ENCODE results near the gene STX2. TPM values are rescaled to one million over a fixed set of nuclear protein-coding genes. Genes with fewer than 3 reads are reported as not detected.
A peak's percentile ranks its signal among the peaks of the same experiment; 100 is the strongest.

The STX2 gene
- total and polyA plus RNA-seq, 2 donors (not counting 3 experiments of a cell fraction or from before 2014, with no cell fraction given) = 26.2 to 32.6 TPM

DNA sequence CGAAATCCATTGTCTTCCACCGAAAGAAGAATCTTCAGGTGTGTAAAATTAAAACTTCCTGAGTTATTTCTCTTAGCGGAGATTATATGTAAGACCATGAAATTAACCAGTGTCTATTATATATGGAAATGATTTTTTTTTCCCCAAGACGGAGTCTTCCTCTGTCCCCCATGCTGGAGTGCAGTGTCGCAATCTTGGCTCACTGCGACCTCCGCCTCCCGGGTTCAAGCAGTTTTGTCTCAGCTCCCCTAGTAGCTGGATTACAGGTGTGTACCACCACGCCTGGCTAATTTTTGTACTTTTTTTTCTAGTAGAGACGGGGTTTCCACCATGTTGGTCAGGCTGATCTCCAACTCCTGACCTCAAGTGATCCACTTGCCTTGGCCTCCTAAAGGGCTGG lies 35.6 kb upstream of the STX2 start:
- no TSS peak for BruUV-seq (replicated peaks)
- POLR2A ChIA-PET = no interaction called here
- Histone ChIP-seq H3K4me1 (ENCODE audit: control insufficient read depth, extremely low read depth, insufficient read depth, low read length) (peaks cover 23% of the 10 kb centered on the region), H3K36me3 (ENCODE audit: control insufficient read depth in 2 of 2, extremely low read depth in 1 of 2, insufficient read depth in 2 of 2, low read length in 2 of 2) (peaks cover 6 to 36% of the 10 kb centered on the region in 2 experiments), H3K27me3 (ENCODE audit: control insufficient read depth in 2 of 2, insufficient read depth in 2 of 2, low read length in 2 of 2) (no peaks in the 10 kb centered on the region), H3K9me1 (replicated peaks; ENCODE audit: control insufficient read depth, extremely low read depth, insufficient read depth, low read length) (no peaks in the 10 kb centered on the region), H3K9me3 (replicated peaks; ENCODE audit: control insufficient read depth, insufficient read depth, low read length) (no peaks in the 10 kb centered on the region), H3K4me3 (replicated peaks in 1 of 3; ENCODE audit: insufficient read depth in 1 of 3, low read depth in 1 of 3, low read length in 3 of 3) (peak overlapping the region in 1 of 3 experiments; percentile 99), H3K9ac (replicated peaks; ENCODE audit: extremely low read depth, insufficient read depth, low read length) (no peak overlapping the region), H3K4me2 (ENCODE audit: insufficient read depth, low read length) (peak overlapping the region; percentile 88), H3K27ac (ENCODE audit: insufficient read depth, low read depth, low read length) (no peak overlapping the region), H3K79me2 (ENCODE audit: control insufficient read depth, insufficient read depth, low read length) (peaks cover 36% of the 10 kb centered on the region), H4K20me1 (replicated peaks; ENCODE audit: control insufficient read depth, extremely low read depth, insufficient read depth, low read length) (peaks cover 9% of the 10 kb centered on the region), H2AFZ (ENCODE audit: low read depth, low read length) (no peak overlapping the region)
- dilution Hi-C loops (cut with MboI; ENCODE audit: extremely low pct_ligation_motif_present, low sequenced_read_pairs) = no loop called here
- CTCF ChIA-PET = no interaction called here
- FAIRE-seq (no peak), DNase-seq (ENCODE audit: low read depth, low spot score) (no peak)
- TF ChIP-seq POLR2AphosphoS5 (IDR thresholded peaks at IDR 0.05; ENCODE audit: insufficient read depth, low read depth, low read length) = no peak
- intact Hi-C loops (cut with micrococcal nuclease) = loop anchor here (5.0 to 10.0 kb wide), 5 partner anchors 57 to 1073 kb away; partner anchors contain the start of genes EP400 and SFSWAP

DNA sequence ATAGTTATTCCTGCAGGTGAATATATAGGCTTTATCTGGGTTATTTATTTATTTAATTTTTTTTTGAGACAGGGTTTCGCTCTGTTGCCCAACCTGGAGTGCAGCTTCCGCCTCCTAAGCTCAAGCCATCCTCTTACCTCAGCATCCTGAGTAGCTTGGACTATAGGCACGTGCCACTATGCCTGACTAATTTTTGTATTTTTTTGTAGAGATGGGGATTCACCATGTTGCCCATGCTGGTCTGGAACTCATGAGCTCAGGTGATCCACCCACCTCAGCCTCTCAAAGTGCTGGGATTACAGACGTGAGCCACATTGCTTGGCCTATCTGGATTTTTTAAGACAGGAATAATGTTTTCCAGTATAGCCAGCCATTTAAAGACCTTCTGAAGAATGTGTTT lies 34.8 kb upstream of the STX2 start:
- POLR2A ChIA-PET = no interaction called here
- Histone ChIP-seq H3K4me3 (replicated peaks in 1 of 3; ENCODE audit: insufficient read depth in 1 of 3, low read depth in 1 of 3, low read length in 3 of 3) (peak overlapping the region in 1 of 3 experiments; percentile 99), H3K9me1 (replicated peaks; ENCODE audit: control insufficient read depth, extremely low read depth, insufficient read depth, low read length) (no peaks in the 10 kb centered on the region), H3K79me2 (ENCODE audit: control insufficient read depth, insufficient read depth, low read length) (peaks cover 36% of the 10 kb centered on the region), H3K36me3 (ENCODE audit: control insufficient read depth in 2 of 2, extremely low read depth in 1 of 2, insufficient read depth in 2 of 2, low read length in 2 of 2) (peaks cover 6 to 36% of the 10 kb centered on the region in 2 experiments), H3K9me3 (replicated peaks; ENCODE audit: control insufficient read depth, insufficient read depth, low read length) (no peaks in the 10 kb centered on the region), H2AFZ (ENCODE audit: low read depth, low read length) (no peak overlapping the region), H3K4me1 (ENCODE audit: control insufficient read depth, extremely low read depth, insufficient read depth, low read length) (peaks cover 23% of the 10 kb centered on the region), H3K9ac (replicated peaks; ENCODE audit: extremely low read depth, insufficient read depth, low read length) (peak overlapping the region; percentile 96), H4K20me1 (replicated peaks; ENCODE audit: control insufficient read depth, extremely low read depth, insufficient read depth, low read length) (peaks cover 9% of the 10 kb centered on the region), H3K4me2 (ENCODE audit: insufficient read depth, low read length) (peak overlapping the region; percentile 88), H3K27me3 (ENCODE audit: control insufficient read depth in 2 of 2, insufficient read depth in 2 of 2, low read length in 2 of 2) (no peaks in the 10 kb centered on the region), H3K27ac (ENCODE audit: insufficient read depth, low read depth, low read length) (no peak overlapping the region)
- DNase-seq (ENCODE audit: low read depth, low spot score) (no peak), FAIRE-seq (peak; percentile 31)
- dilution Hi-C loops (cut with MboI; ENCODE audit: extremely low pct_ligation_motif_present, low sequenced_read_pairs) = no loop called here
- CTCF ChIA-PET = no interaction called here
- TF ChIP-seq JUN (IDR thresholded peaks at IDR 0.05; ENCODE audit: borderline replicate concordance, insufficient read depth, insufficient read length, low read depth) (no peak), MYC (IDR thresholded peaks at IDR 0.05; ENCODE audit: low read depth, low read length) (no peak), EZH2 (IDR thresholded peaks at IDR 0.05; ENCODE audit: borderline replicate concordance, low read depth, low read length, severe bottlenecking) (no peak), GATA2 (IDR thresholded peaks at IDR 0.05; ENCODE audit: insufficient read depth, insufficient read length, low read depth, low read length) (no peak), POLR2A (IDR thresholded peaks at IDR 0.05; ENCODE audit: low read depth, low read length) (no peak), FOS (IDR thresholded peaks at IDR 0.05; ENCODE audit: borderline replicate concordance, insufficient read depth, low read length) (no peak), POLR2AphosphoS5 (IDR thresholded peaks at IDR 0.05; ENCODE audit: insufficient read depth, low read depth, low read length) (no peak)
- TF ChIP-seq, protein P1, sequence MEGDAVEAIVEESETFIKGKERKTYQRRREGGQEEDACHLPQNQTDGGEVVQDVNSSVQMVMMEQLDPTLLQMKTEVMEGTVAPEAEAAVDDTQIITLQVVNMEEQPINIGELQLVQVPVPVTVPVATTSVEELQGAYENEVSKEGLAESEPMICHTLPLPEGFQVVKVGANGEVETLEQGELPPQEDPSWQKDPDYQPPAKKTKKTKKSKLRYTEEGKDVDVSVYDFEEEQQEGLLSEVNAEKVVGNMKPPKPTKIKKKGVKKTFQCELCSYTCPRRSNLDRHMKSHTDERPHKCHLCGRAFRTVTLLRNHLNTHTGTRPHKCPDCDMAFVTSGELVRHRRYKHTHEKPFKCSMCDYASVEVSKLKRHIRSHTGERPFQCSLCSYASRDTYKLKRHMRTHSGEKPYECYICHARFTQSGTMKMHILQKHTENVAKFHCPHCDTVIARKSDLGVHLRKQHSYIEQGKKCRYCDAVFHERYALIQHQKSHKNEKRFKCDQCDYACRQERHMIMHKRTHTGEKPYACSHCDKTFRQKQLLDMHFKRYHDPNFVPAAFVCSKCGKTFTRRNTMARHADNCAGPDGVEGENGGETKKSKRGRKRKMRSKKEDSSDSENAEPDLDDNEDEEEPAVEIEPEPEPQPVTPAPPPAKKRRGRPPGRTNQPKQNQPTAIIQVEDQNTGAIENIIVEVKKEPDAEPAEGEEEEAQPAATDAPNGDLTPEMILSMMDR (IDR thresholded peaks at IDR 0.05; ENCODE audit: extremely low read depth in 1 of 2, insufficient read depth in 1 of 2, low read depth in 1 of 2, low read length in 2 of 2) = no peak
- TF ChIP-seq, protein P2, sequence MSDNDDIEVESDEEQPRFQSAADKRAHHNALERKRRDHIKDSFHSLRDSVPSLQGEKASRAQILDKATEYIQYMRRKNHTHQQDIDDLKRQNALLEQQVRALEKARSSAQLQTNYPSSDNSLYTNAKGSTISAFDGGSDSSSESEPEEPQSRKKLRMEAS (IDR thresholded peaks at IDR 0.05; ENCODE audit: insufficient read depth, insufficient read length) = no peak
- BruUV-seq (replicated peaks) = no TSS peak
- intact Hi-C loops (cut with micrococcal nuclease) = loop anchor here (5.0 to 10.0 kb wide), 5 partner anchors 57 to 1073 kb away; partner anchors contain the start of genes EP400 and SFSWAP
